AG04449 (cell line): ENCODE data around the gene THBS3.
A peak's percentile ranks its signal among the peaks of the same experiment; 100 is the strongest.
"Not testable (repeated sequence)": the region's sequence is repeated elsewhere in the genome, so short reads cannot be mapped to it uniquely, and the experiment has no call there.

ENCODE experiments used
- CTCF ChIA-PET: fragments of 350-600 bp; formaldehyde crosslinking; extraction: SDS; loops from one replicate; lab custom pipeline; 2021; ENCODE audit warnings: antibody characterized with exemption; lab: Yijun Ruan, JAX
- POLR2A ChIA-PET: fragments of 400-600, 350-600 bp; formaldehyde crosslinking; extraction: SDS; loops from one replicate; lab custom pipeline; 2020; ENCODE audit warnings: antibody characterized with exemption, inconsistent platforms; lab: Yijun Ruan, JAX
- DNase-seq: peaks from one replicate; pipeline ENCODE4 v3.0.0-alpha.2; 2010; ENCODE audit warnings: low read depth, low spot score
- H3K4me3 ChIP-seq: 2 replicates; pipeline ENCODE4 v1.5.1; 2011; ENCODE audit warnings: low read depth, mild to moderate bottlenecking, control low read depth, low read length
- CTCF ChIP-seq: IDR thresholded peaks from one replicate; pipeline ENCODE4 v1.5.1; 2011; ENCODE audit warnings: mild to moderate bottlenecking, moderate library complexity, low read length, control low read depth, inconsistent platforms; ENCODE audit not compliant: insufficient read depth; ENCODE audit errors: missing control alignments

Gene THBS3

GRCh38 chr1:155196103-155196892, 11.4 kb downstream of the THBS3 start:
- CTCF ChIA-PET = interaction anchor here (0.6 to 8.2 kb wide), 5 partner anchors 10 to 54 kb away, joined by 3 to 144 read pairs (median 13); partner anchors contain the start of genes KRTCAP2, MTX1, THBS3 and TRIM46
- POLR2A ChIA-PET = interaction anchor here (3.7 kb wide), 1 partner anchor 12 kb away, joined by 45 read pairs; the partner anchor contains the start of genes MTX1 and THBS3
- peak overlapping the region; percentile 66 for H3K4me3 ChIP-seq
- TF ChIP-seq CTCF = no peak
- DNase-seq = no peak

GRCh38 chr1:155195201-155196102, 12.2 kb downstream of the THBS3 start:
- H3K4me3 ChIP-seq = peak overlapping the region; percentile 66
- no peak for TF ChIP-seq CTCF
- DNase-seq = no peak
- ChIA-PET POLR2A (interaction anchor here (0.5 to 3.7 kb wide), 8 partner anchors 10 to 732 kb away, joined by 3 to 45 read pairs (median 8); partner anchors contain the start of genes KRTCAP2, MTX1 and THBS3), CTCF (interaction anchor here (0.6 to 8.2 kb wide), 9 partner anchors 10 to 110 kb away, joined by 3 to 144 read pairs (median 7); partner anchors contain the start of genes KRTCAP2, MTX1, THBS3 and TRIM46)

GRCh38 chr1:155193991-155194240, 13.8 kb downstream of the THBS3 start:
- POLR2A ChIA-PET = interaction anchor here (1.0 to 3.7 kb wide), 9 partner anchors 8 to 48 kb away, joined by 3 to 45 read pairs (median 8); partner anchors contain the start of genes KRTCAP2, MTX1 and THBS3
- H3K4me3 ChIP-seq = peak overlapping the region; percentile 66

GRCh38 chr1:155193275-155193990, 14.3 kb downstream of the THBS3 start:
- POLR2A ChIA-PET = interaction anchor here (1.0 to 3.7 kb wide), 8 partner anchors 8 to 48 kb away, joined by 3 to 45 read pairs (median 8); partner anchors contain the start of genes KRTCAP2, MTX1 and THBS3
- H3K4me3 ChIP-seq = peak overlapping the region; percentile 66
- no peak for DNase-seq
- TF ChIP-seq CTCF = peak; percentile 99
- CTCF ChIA-PET = interaction anchor here (0.7 to 8.2 kb wide), 26 partner anchors 9 to 459 kb away, joined by 3 to 144 read pairs (median 4); partner anchors contain the start of genes KRTCAP2, MTX1, PBXIP1 and THBS3

More at GRCh38 chr1:155193991-155194240, 13.8 kb downstream of the THBS3 start:
- CTCF ChIA-PET = interaction anchor here (0.8 to 8.2 kb wide), 27 partner anchors 9 to 459 kb away, joined by 3 to 144 read pairs (median 5); partner anchors contain the start of genes KRTCAP2, MTX1, THBS3 and TRIM46
- DNase-seq = not testable (repeated sequence)

- DNase-seq = no peak
- ChIA-PET CTCF (interaction anchor here (0.7 to 8.2 kb wide), 23 partner anchors 8 to 460 kb away, joined by 3 to 144 read pairs (median 5); partner anchors contain the start of genes KRTCAP2, MTX1, PBXIP1 and THBS3), POLR2A (interaction anchor here (0.8 to 3.7 kb wide), 6 partner anchors 8 to 32 kb away, joined by 4 to 45 read pairs (median 11); partner anchors contain the start of genes KRTCAP2, MTX1 and THBS3)
- H3K4me3 ChIP-seq = peak overlapping the region; percentile 66
- TF ChIP-seq CTCF = no peak
Measured at GRCh38 chr1:155192346-155193274, 15.1 kb downstream of the THBS3 start.
